GM10248 (cell line): Measurements from ENCODE around the gene PARVB.

Source experiments
- CTCF ChIA-PET: fragments of 300-600 bp; sonication (Branson Sonifier 250); formaldehyde crosslinking; extraction: SDS; loops from one replicate; lab custom pipeline; 2021; ENCODE audit warnings: antibody characterized with exemption; lab: Yijun Ruan, JAX
- POLR2A ChIA-PET: fragments of 350-650 bp; sonication (Branson Sonifier 250); formaldehyde crosslinking; extraction: SDS; loops from one replicate; lab custom pipeline; 2020; ENCODE audit warnings: antibody characterized with exemption; lab: Yijun Ruan, JAX
- DNase-seq: peaks from one replicate; pipeline ENCODE4 v3.0.0; 2012; ENCODE audit errors: extremely low spot score
- TF ChIP-seq, protein P1 (sequence below): IDR thresholded peaks from 2 replicates; pipeline ENCODE4 v1.5.1; 2012; ENCODE audit warnings: mild to moderate bottlenecking, low read depth; ENCODE audit errors: extremely low read depth, missing control alignments, control extremely low read depth

PARVB gene

GRCh38 chr22:43991316-43992020 lies 32.6 kb upstream of the PARVB start:
- DNase-seq: no peak
- POLR2A ChIA-PET: no interaction called here
- CTCF ChIA-PET: interaction anchor here (2.6 to 8.7 kb wide), 5 partner anchors 9 to 94 kb away, joined by 18 to 328 read pairs (median 36); no protein-coding TSS in a partner anchor
- TF ChIP-seq, protein P1, sequence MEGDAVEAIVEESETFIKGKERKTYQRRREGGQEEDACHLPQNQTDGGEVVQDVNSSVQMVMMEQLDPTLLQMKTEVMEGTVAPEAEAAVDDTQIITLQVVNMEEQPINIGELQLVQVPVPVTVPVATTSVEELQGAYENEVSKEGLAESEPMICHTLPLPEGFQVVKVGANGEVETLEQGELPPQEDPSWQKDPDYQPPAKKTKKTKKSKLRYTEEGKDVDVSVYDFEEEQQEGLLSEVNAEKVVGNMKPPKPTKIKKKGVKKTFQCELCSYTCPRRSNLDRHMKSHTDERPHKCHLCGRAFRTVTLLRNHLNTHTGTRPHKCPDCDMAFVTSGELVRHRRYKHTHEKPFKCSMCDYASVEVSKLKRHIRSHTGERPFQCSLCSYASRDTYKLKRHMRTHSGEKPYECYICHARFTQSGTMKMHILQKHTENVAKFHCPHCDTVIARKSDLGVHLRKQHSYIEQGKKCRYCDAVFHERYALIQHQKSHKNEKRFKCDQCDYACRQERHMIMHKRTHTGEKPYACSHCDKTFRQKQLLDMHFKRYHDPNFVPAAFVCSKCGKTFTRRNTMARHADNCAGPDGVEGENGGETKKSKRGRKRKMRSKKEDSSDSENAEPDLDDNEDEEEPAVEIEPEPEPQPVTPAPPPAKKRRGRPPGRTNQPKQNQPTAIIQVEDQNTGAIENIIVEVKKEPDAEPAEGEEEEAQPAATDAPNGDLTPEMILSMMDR: no peak

- CTCF ChIA-PET: interaction anchor here (1.1 to 8.7 kb wide), 41 partner anchors 7 to 690 kb away, joined by 3 to 328 read pairs (median 6); partner anchors contain the start of genes PARVB and PARVG
- no peak for DNase-seq
Measured at GRCh38 chr22:43992331-43992821, 31.7 kb upstream of the PARVB start.

GRCh38 chr22:43993072-43993760 lies 30.9 kb upstream of the PARVB start:
- peak; percentile 85 for DNase-seq
- ChIA-PET CTCF (interaction anchor here (0.6 to 8.7 kb wide), 74 partner anchors 8 to 737 kb away, joined by 3 to 328 read pairs (median 5); partner anchors contain the start of genes PARVB, PARVG and SAMM50), POLR2A (no interaction called here)

More at GRCh38 chr22:43992331-43992821, 31.7 kb upstream of the PARVB start:
- POLR2A ChIA-PET: no interaction called here
- TF ChIP-seq, protein P1: no peak

GRCh38 chr22:43994006-43994405 lies 30.1 kb upstream of the PARVB start:
- ChIA-PET CTCF (interaction anchor here (0.8 to 8.7 kb wide), 54 partner anchors 8 to 689 kb away, joined by 3 to 328 read pairs (median 6); partner anchors contain the start of genes PARVB and SAMM50), POLR2A (no interaction called here)
- DNase-seq: no peak
- TF ChIP-seq, protein P1: no peak

More at GRCh38 chr22:43993072-43993760, 30.9 kb upstream of the PARVB start:
- TF ChIP-seq, protein P1: peak; percentile 94

- no peak for DNase-seq
- ChIA-PET POLR2A (no interaction called here), CTCF (interaction anchor here (1.2 to 8.7 kb wide), 26 partner anchors 8 to 632 kb away, joined by 3 to 328 read pairs (median 10); partner anchors contain the start of genes PARVB and SAMM50)
- TF ChIP-seq, protein P1: no peak
Measured at GRCh38 chr22:43994416-43994815, 29.7 kb upstream of the PARVB start.

GRCh38 chr22:43995057-43995685 lies 28.9 kb upstream of the PARVB start:
- DNase-seq: no peak
- ChIA-PET CTCF (interaction anchor here (3.1 to 8.7 kb wide), 7 partner anchors 7 to 631 kb away, joined by 18 to 328 read pairs (median 34); no protein-coding TSS in a partner anchor), POLR2A (no interaction called here)
- TF ChIP-seq, protein P1: no peak
